Sigmoid colon (tissue), 7 donors: Measurements from ENCODE around the gene C15orf61. TPM values are rescaled to one million over a fixed set of nuclear protein-coding genes. Genes with fewer than 3 reads are reported as not detected.

Source experiments
- DNase-seq: peaks from one replicate; pipeline ENCODE4 v3.0.0-alpha.2; 2019
- H3K27ac ChIP-seq, 4 donors: fragments of 200-600 bp; sonication (generic); one replicate each; pipeline ENCODE4 v1.5.1; 2016 to 2019; ENCODE audit warnings: mild to moderate bottlenecking in 1 of 4
- H3K27me3 ChIP-seq, 3 donors: fragments of 200-600 bp; sonication (generic); one replicate each; pipeline ENCODE4 v1.5.1; 2019; ENCODE audit warnings: mild to moderate bottlenecking in 1 of 3
- H3K36me3 ChIP-seq, 4 donors: fragments of 200-600 bp; sonication (generic); one replicate each; pipeline ENCODE4 v1.5.1; 2016 to 2019
- H3K4me1 ChIP-seq, 4 donors: fragments of 200-600 bp; sonication (generic); one replicate each; pipeline ENCODE4 v1.5.1; 2017 to 2019
- H3K4me3 ChIP-seq, 4 donors: fragments of 200-600 bp; sonication (generic); one replicate each; pipeline ENCODE4 v1.5.1; 2017 to 2019; ENCODE audit warnings: mild to moderate bottlenecking in 2 of 4, moderate library complexity in 1 of 4
- H3K9me3 ChIP-seq, 4 donors: fragments of 200-600 bp in 3 of 4; sonication (generic) in 3 of 4; one replicate each; pipeline versions ENCODE4 v1.5.1 to v1.6.1; 2013 to 2019
- EP300 ChIP-seq, 4 donors: sonication (generic); formaldehyde crosslinking; IDR thresholded peaks; one replicate each; pipeline ENCODE4 v1.6.1; 2017; ENCODE audit warnings: antibody characterized with exemption in 4 of 4
- POLR2A ChIP-seq, 2 donors: fragments of 450-650 bp; IDR thresholded peaks; one replicate each; pipeline ENCODE4 v1.6.1; 2016; ENCODE audit warnings: antibody characterized with exemption in 2 of 2, mild to moderate bottlenecking in 2 of 2, moderate library complexity in 2 of 2
- POLR2AphosphoS5 ChIP-seq, 4 donors: sonication (generic); formaldehyde crosslinking; IDR thresholded peaks; one replicate each; pipeline ENCODE4 v1.6.1; 2017; ENCODE audit warnings: antibody characterized with exemption in 4 of 4
- WGBS, 2 donors: extraction: QIAGEN DNeasy Blood & Tissue Kit; methylation state at CpG; one replicate each; pipeline ENCODE4 v1.1.7; 2013; 5-methylcytosine and 5-hydroxymethylcytosine counted together
- intact Hi-C: fragments of 100-400 bp; cut with DNase I; formaldehyde crosslinking; loops from one replicate; pipeline ENCODE4 v1.15.1; 2023
- polyA plus RNA-seq, 3 donors: library from polyadenylated mRNA; stranded (reverse); fragments of 200-250 nt; gene quantifications; one replicate each; pipeline ENCODE4 v1.2.3, GENCODE V29; 2013
- total RNA-seq, 4 donors: library from RNA; depleted of rRNA; stranded (reverse); fragments of >200 nt; gene quantifications; one replicate each; pipeline ENCODE4 v1.1.0, GENCODE V29; 2016
- TF ChIP-seq, protein P1 (sequence below), 4 experiments: fragments of 450-650 bp in 3 of 4; fragments of 200-600 bp in 1 of 4; IDR thresholded peaks; one replicate each; pipeline ENCODE4 v1.5.1; 2016 to 2019; ENCODE audit warnings: antibody characterized with exemption in 4 of 4, mild to moderate bottlenecking in 3 of 4, moderate library complexity in 2 of 4
- donor health status: healthy with polysubstance abuse.
- donor health status: Bipolar disorder and iron deficiency.
- donor health status: healthy.

Gene C15orf61
- total and polyA plus RNA-seq, 7 donors: 1.8 to 8.6 (median 4.8) TPM

DNA sequence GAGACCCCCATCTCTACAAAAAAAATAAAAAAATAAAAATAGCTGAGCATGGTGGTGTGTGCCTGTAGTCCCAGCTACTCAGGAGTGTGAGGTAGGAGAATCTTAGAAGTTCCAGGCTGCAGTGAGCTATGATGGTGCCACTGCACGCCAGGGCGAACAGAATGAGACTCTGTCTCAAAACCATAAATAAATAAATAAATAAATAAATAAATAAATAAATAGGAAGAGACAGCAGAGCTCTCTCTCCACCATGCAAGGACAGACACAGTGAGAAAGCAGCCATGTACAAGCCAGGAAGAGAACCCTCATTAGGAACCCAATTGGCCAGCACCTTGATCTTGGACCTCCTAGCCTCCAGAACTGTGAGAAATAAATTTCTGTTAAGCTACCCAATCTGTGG is 5.4 kb upstream of the C15orf61 start:
- H3K36me3 ChIP-seq: peaks cover 0 to 57% (median 13%) of the 10 kb centered on the region in 4 donors
- no peaks in the 10 kb centered on the region for H3K27me3 ChIP-seq
- H3K9me3 ChIP-seq: no peaks in the 10 kb centered on the region
- DNase-seq: no peak
- H3K4me1 ChIP-seq: peaks cover 0 to 6% (median 4%) of the 10 kb centered on the region in 4 donors
- WGBS, 2 donors: 95 to 99% methylated on average over 2 of the region's 2 CpGs
- no peak overlapping the region for H3K27ac ChIP-seq
- H3K4me3 ChIP-seq: no peak overlapping the region
- TF ChIP-seq, protein P1, sequence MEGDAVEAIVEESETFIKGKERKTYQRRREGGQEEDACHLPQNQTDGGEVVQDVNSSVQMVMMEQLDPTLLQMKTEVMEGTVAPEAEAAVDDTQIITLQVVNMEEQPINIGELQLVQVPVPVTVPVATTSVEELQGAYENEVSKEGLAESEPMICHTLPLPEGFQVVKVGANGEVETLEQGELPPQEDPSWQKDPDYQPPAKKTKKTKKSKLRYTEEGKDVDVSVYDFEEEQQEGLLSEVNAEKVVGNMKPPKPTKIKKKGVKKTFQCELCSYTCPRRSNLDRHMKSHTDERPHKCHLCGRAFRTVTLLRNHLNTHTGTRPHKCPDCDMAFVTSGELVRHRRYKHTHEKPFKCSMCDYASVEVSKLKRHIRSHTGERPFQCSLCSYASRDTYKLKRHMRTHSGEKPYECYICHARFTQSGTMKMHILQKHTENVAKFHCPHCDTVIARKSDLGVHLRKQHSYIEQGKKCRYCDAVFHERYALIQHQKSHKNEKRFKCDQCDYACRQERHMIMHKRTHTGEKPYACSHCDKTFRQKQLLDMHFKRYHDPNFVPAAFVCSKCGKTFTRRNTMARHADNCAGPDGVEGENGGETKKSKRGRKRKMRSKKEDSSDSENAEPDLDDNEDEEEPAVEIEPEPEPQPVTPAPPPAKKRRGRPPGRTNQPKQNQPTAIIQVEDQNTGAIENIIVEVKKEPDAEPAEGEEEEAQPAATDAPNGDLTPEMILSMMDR (IDR thresholded peaks at IDR 0.05): no peak
- no peak for TF ChIP-seq POLR2A (IDR thresholded peaks at IDR 0.05)
- no peak for TF ChIP-seq POLR2AphosphoS5 (IDR thresholded peaks at IDR 0.05)
- no peak for TF ChIP-seq EP300 (IDR thresholded peaks at IDR 0.05)
- intact Hi-C loops: no loop called here

DNA sequence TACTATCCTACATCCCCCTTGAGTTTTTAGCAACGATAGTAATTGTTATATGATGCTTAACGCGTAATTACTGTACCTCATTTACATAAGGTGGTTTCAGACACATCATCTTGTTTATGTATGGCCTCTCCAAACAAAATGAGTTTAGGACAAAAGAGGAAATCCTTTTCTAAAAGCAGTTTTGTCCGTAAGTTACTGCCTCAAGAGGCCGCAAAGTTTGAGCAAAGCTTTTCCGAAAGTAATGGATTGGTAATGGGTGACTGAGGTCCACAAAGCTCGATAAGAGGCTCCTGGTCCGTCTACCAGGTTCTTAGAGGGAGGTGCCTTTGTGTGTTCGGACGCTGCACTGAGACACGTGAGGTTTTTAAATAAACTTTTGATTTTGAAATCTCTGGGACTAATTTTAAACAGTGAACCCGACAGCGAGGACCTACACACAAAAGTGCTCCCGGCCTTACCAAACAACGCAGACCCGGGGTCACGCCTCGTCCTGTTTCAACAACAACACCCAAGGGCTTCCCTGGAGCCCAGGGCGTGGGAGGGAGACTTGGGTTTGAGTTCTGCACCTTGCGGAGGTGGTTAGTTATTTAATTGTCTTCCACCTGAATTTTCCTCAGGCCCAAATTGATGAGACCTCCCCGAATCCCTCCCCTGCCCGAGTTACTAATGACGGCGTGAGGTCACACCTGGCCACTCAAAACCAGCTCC is 456 bp upstream of the C15orf61 start:
- no peak for DNase-seq
- 6 to 16% methylated on average over 24 of the region's 24 CpGs for WGBS, 2 donors
- H3K4me3 ChIP-seq: peak overlapping the region; percentile 30 to 86 (median 84)
- H3K36me3 ChIP-seq: peaks cover 0 to 15% (median 0%) of the 10 kb centered on the region in 4 donors
- no peaks in the 10 kb centered on the region for H3K9me3 ChIP-seq
- TF ChIP-seq EP300 (IDR thresholded peaks at IDR 0.05) (no peak), POLR2A (IDR thresholded peaks at IDR 0.05) (no peak), POLR2AphosphoS5 (IDR thresholded peaks at IDR 0.05) (peak in 1 of 4 donors; percentile 2)
- TF ChIP-seq, protein P1 (IDR thresholded peaks at IDR 0.05): no peak
- H3K27ac ChIP-seq: peak overlapping the region; percentile 92 to 98 (median 96)
- H3K4me1 ChIP-seq: peaks cover 0 to 27% (median 22%) of the 10 kb centered on the region in 4 donors
- intact Hi-C loops: loop anchor here (1.0 to 10.0 kb wide), 4 partner anchors 22 to 712 kb away; partner anchors contain the start of genes AAGAB, IQCH and MAP2K5
- H3K27me3 ChIP-seq: no peaks in the 10 kb centered on the region

DNA sequence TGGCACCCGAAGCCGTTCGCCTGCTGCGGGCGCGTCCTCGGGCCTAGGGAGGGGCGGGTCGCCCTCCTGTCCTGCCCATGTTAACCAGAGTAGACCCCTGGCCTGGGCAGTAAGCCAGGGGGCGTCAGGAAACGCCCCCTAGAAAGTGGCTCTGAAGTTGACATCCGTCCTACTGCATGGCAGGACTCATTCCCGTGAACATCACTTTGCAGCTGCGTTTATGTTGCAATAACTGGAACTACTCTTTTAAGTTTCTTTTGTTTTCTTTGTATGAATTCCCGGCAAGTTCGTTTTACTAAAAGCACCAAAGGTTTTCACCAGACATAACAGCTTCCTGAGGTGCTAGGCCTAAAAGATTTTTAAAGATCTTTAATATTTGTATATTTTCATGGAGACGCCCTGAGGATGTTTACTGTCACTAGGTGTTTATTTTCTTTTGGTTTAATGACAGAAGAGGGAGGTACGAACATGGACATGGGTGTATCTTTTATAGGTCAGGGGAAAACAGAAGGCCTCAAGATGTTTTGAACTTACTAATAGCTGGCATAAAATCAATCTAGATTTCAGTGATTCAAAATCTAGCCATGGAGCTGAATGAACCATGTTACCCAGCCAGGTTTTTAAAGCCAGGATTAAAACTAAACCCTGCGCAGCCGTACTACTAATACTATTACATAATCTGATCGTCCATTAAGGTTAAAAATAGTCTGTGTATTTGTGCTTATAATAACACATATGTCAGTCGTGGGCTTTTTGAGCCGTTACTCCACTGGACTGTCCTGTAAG is 1.0 kb downstream of the C15orf61 start:
- WGBS, 2 donors: 2 to 5% methylated on average over 23 of the region's 23 CpGs
- H3K4me1 ChIP-seq: peaks cover 0 to 27% (median 22%) of the 10 kb centered on the region in 4 donors
- no peaks in the 10 kb centered on the region for H3K27me3 ChIP-seq
- H3K27ac ChIP-seq: peak overlapping the region; percentile 92 to 98 (median 96)
- H3K4me3 ChIP-seq: peak overlapping the region; percentile 65 to 86 (median 84)
- H3K9me3 ChIP-seq: no peaks in the 10 kb centered on the region
- DNase-seq: no peak
- intact Hi-C loops: loop anchor here (1.0 to 10.0 kb wide), 4 partner anchors 20 to 710 kb away; partner anchors contain the start of genes AAGAB, IQCH and MAP2K5
- H3K36me3 ChIP-seq: peaks cover 0 to 2% (median 0%) of the 10 kb centered on the region in 4 donors
- TF ChIP-seq POLR2AphosphoS5 (IDR thresholded peaks at IDR 0.05): peak in 1 of 4 donors; percentile 38
- TF ChIP-seq POLR2A (IDR thresholded peaks at IDR 0.05): no peak

DNA sequence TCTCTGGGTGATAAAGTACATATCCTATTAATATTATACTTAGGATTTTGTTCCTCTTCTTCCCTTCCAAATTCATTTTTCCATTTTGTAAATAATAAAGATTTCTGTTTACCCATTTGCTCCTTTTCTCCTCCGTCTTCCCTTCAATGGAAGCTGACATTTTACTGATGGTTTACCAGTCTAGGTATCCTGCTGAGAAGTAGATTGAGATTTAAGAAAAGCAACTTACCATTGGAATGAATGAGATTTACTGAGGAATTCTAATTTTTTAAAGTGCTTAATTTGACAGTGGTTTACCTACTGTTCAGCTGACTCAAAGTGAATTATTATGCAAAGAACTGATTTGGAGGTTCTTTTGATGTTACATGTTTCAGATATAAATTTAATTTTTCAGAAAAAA is 2.4 kb downstream of the C15orf61 start:
- 70 to 98% methylated on average over 1 of the region's 1 CpG for WGBS, 2 donors
- no peak for DNase-seq
- no peak overlapping the region for H3K4me3 ChIP-seq
- no peak for TF ChIP-seq POLR2AphosphoS5 (IDR thresholded peaks at IDR 0.05)
- TF ChIP-seq POLR2A (IDR thresholded peaks at IDR 0.05): no peak
- TF ChIP-seq, protein P1 (IDR thresholded peaks at IDR 0.05): no peak
- no peak for TF ChIP-seq EP300 (IDR thresholded peaks at IDR 0.05)
- intact Hi-C loops: loop anchor here (5.0 to 10.0 kb wide), 3 partner anchors 269 to 709 kb away; partner anchors contain the start of genes AAGAB and IQCH
- peaks cover 0 to 27% (median 22%) of the 10 kb centered on the region in 4 donors for H3K4me1 ChIP-seq
- peak overlapping the region in 2 of 4 donors; percentile 95 to 96 for H3K27ac ChIP-seq
- peaks cover 0 to 16% (median 3%) of the 10 kb centered on the region in 4 donors for H3K36me3 ChIP-seq
- no peaks in the 10 kb centered on the region for H3K9me3 ChIP-seq
- H3K27me3 ChIP-seq: no peaks in the 10 kb centered on the region

DNA sequence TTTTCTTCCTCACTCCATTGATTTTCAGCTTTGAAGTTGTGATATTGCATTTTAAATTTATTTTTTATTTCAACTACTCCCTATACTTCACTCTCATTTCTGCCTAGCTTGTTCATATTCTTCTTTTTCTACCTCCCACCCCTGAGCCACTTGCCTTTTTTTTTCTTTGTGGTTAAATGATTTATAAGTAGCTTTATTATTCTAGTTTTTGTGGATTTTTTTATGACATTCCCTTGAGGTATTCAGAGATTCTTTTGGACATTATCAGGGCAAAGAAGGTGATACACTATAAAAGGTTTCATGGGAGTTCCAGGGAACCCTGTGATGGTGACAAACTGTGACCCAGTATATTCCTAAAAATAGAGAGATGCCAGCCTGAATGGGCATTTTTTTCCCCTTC is 3.3 kb downstream of the C15orf61 start:
- no peak for DNase-seq
- no peaks in the 10 kb centered on the region for H3K9me3 ChIP-seq
- intact Hi-C loops: loop anchor here (5.0 to 10.0 kb wide), 3 partner anchors 269 to 708 kb away; partner anchors contain the start of genes AAGAB and IQCH
- peaks cover 0 to 21% (median 3%) of the 10 kb centered on the region in 4 donors for H3K36me3 ChIP-seq
- no peak for TF ChIP-seq POLR2A (IDR thresholded peaks at IDR 0.05)
- TF ChIP-seq EP300 (IDR thresholded peaks at IDR 0.05): no peak
- TF ChIP-seq POLR2AphosphoS5 (IDR thresholded peaks at IDR 0.05): no peak
- TF ChIP-seq, protein P1 (IDR thresholded peaks at IDR 0.05): no peak
- no peak overlapping the region for H3K27ac ChIP-seq
- no peaks in the 10 kb centered on the region for H3K27me3 ChIP-seq
- H3K4me1 ChIP-seq: peaks cover 0 to 27% (median 22%) of the 10 kb centered on the region in 4 donors
- no peak overlapping the region for H3K4me3 ChIP-seq
